ENCODE data around the gene ARHGEF26. TPM values are rescaled to one million over a fixed set of nuclear protein-coding genes. Genes with fewer than 3 reads are reported as not detected.

ARHGEF26 gene
- total RNA-seq, 1 experiment from 2014 or later = 7.2 TPM

DNA sequence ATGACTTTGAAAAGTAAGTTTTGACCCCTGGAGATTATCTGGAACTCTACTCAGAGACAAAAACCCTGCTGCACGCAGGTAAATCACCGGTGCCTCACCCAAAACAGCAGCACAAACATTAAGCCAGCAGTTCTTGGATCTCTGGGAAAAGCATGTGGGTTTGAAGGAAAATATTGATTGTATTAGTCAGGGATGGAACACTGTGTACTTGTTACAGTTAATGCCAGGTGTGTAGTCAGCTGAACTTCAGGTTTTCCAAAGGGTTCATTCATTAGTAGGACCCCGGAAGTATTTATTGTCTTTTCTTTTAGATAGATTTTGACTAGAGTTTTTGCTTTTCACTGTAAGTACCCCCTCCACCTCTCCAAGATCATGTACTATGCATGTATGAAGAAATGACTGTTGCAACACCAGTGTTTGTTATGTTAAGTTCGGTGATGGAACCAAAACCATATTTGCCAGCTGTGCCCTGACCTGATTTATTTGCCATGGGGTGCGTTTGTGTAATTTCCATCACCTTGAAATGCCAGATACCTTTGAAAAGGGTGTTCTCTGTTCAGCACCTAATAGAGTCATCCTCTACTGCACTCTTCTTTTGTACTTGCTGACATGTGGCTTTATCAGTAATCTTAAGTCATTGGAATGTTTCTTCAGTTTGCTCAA, 14.5 kb downstream of the ARHGEF26 start:
- intact Hi-C loops (cut with micrococcal nuclease) = no loop called here
- CTCF ChIA-PET = no interaction called here
- no peak for DNase-seq (ENCODE audit: low read depth, low spot score)
- Histone ChIP-seq H3K27me3 (ENCODE audit: insufficient read depth, low read length) (no peaks in the 10 kb centered on the region), H3K9me3 (ENCODE audit: control insufficient read depth in 1 of 2, insufficient read depth in 1 of 2, low read depth in 1 of 2, low read length in 2 of 2) (no peaks in the 10 kb centered on the region), H4K20me1 (ENCODE audit: insufficient read depth) (no peaks in the 10 kb centered on the region), H3K4me1 (ENCODE audit: control insufficient read depth in 1 of 2, insufficient read depth in 2 of 2, low read length in 2 of 2) (no peaks in the 10 kb centered on the region), H3K79me2 (ENCODE audit: insufficient read depth, low read length) (peaks cover 10% of the 10 kb centered on the region), H3K9me2 (ENCODE audit: insufficient read depth) (no peaks in the 10 kb centered on the region), H3K4me2 (ENCODE audit: low read length) (no peak overlapping the region), H3K4me3 (replicated peaks in 1 of 2; ENCODE audit: low read depth in 1 of 2, low read length in 2 of 2) (no peak overlapping the region), H3K27ac (ENCODE audit: low read depth, low read length) (no peak overlapping the region), H3K9ac (ENCODE audit: low read length) (no peak overlapping the region), H3K36me3 (ENCODE audit: control insufficient read depth in 1 of 2, insufficient read depth in 2 of 2, low read length in 2 of 2) (no peaks in the 10 kb centered on the region; a peak in 1 of 4 replicates), H2AFZ (ENCODE audit: low read depth, low read length, poor library complexity, severe bottlenecking) (no peak overlapping the region)
- POLR2A ChIA-PET = no interaction called here
- RAD21 ChIA-PET (ENCODE audit: low non-redundant PET in 1 of 2, low total read pairs in 2 of 2, uncharacterized antibody in 2 of 2, unreplicated experiment in 2 of 2) = no interaction called here
- no peak for TF ChIP-seq JUND (IDR thresholded peaks at IDR 0.05)
- no TSS peak for BruUV-seq (replicated peaks)
- no peak for ATAC-seq

DNA sequence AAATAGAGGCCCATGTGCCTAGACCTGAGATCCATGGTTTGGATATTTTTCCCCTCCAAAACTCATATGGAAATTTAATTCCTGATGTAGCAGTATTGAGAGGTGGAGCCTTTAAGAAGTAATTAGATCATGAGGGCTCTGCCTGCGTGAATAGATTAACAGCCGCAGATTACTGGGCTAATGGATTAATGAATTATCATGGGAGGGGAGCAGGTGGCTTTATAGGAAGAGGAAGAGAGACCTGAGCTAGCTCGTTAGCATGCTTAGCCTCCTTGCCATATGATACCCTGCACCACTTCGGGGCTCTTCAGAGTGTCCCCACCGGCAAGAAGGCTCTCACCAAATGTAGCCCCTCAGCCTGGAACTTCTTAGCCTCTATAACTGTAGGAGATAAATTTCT, 15.8 kb downstream of the ARHGEF26 start:
- H2AFZ ChIP-seq (ENCODE audit: low read depth, low read length, poor library complexity, severe bottlenecking) = no peak overlapping the region
- no peak overlapping the region for H3K27ac ChIP-seq (ENCODE audit: low read depth, low read length)
- CTCF ChIA-PET = no interaction called here
- intact Hi-C loops (cut with micrococcal nuclease) = no loop called here
- no peak overlapping the region for H3K4me2 ChIP-seq (ENCODE audit: low read length)
- DNase-seq (ENCODE audit: low read depth, low spot score) (no peak), ATAC-seq (no peak)
- H3K9me3 ChIP-seq (ENCODE audit: control insufficient read depth in 1 of 2, insufficient read depth in 1 of 2, low read depth in 1 of 2, low read length in 2 of 2) = no peaks in the 10 kb centered on the region
- H3K9me2 ChIP-seq (ENCODE audit: insufficient read depth) = no peaks in the 10 kb centered on the region
- no peak overlapping the region for H3K4me3 ChIP-seq (replicated peaks in 1 of 2; ENCODE audit: low read depth in 1 of 2, low read length in 2 of 2)
- RAD21 ChIA-PET (ENCODE audit: low non-redundant PET in 1 of 2, low total read pairs in 2 of 2, uncharacterized antibody in 2 of 2, unreplicated experiment in 2 of 2) = no interaction called here
- no peaks in the 10 kb centered on the region for H3K4me1 ChIP-seq (ENCODE audit: control insufficient read depth in 1 of 2, insufficient read depth in 2 of 2, low read length in 2 of 2)
- POLR2A ChIA-PET = no interaction called here
- H3K36me3 ChIP-seq (ENCODE audit: control insufficient read depth in 1 of 2, insufficient read depth in 2 of 2, low read length in 2 of 2) = no peaks in the 10 kb centered on the region; a peak in 1 of 4 replicates
- BruUV-seq (replicated peaks) = no TSS peak
- H3K79me2 ChIP-seq (ENCODE audit: insufficient read depth, low read length) = peaks cover 7% of the 10 kb centered on the region
- H3K27me3 ChIP-seq (ENCODE audit: insufficient read depth, low read length) = no peaks in the 10 kb centered on the region
- no peaks in the 10 kb centered on the region for H4K20me1 ChIP-seq (ENCODE audit: insufficient read depth)
- H3K9ac ChIP-seq (ENCODE audit: low read length) = no peak overlapping the region
- TF ChIP-seq YY1 (IDR thresholded peaks at IDR 0.05; ENCODE audit: extremely low read depth, insufficient replicate concordance, low read depth, low read length) (no peak), TCF7L2 (IDR thresholded peaks at IDR 0.05; ENCODE audit: borderline replicate concordance, extremely low read depth, insufficient read depth, insufficient read length) (no peak), ELF1 (IDR thresholded peaks at IDR 0.05; ENCODE audit: borderline replicate concordance, low read depth) (no peak), EGR1 (IDR thresholded peaks at IDR 0.05; ENCODE audit: low read depth) (no peak), SIN3A (IDR thresholded peaks at IDR 0.05; ENCODE audit: low read depth) (no peak), CBX3 (IDR thresholded peaks at IDR 0.05; ENCODE audit: low read depth) (no peak), EZH2 (IDR thresholded peaks at IDR 0.05) (no peak), POLR2A (IDR thresholded peaks at IDR 0.05; ENCODE audit: borderline replicate concordance, extremely low read depth, insufficient read depth, insufficient read length) (no peak), EZH2phosphoT487 (IDR thresholded peaks at IDR 0.05; ENCODE audit: borderline replicate concordance) (no peak), CEBPB (IDR thresholded peaks at IDR 0.05; ENCODE audit: low read depth) (no peak)
- TF ChIP-seq, protein P1, sequence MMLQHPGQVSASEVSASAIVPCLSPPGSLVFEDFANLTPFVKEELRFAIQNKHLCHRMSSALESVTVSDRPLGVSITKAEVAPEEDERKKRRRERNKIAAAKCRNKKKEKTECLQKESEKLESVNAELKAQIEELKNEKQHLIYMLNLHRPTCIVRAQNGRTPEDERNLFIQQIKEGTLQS (IDR thresholded peaks at IDR 0.05) = no peak
- TF ChIP-seq, protein P2, sequence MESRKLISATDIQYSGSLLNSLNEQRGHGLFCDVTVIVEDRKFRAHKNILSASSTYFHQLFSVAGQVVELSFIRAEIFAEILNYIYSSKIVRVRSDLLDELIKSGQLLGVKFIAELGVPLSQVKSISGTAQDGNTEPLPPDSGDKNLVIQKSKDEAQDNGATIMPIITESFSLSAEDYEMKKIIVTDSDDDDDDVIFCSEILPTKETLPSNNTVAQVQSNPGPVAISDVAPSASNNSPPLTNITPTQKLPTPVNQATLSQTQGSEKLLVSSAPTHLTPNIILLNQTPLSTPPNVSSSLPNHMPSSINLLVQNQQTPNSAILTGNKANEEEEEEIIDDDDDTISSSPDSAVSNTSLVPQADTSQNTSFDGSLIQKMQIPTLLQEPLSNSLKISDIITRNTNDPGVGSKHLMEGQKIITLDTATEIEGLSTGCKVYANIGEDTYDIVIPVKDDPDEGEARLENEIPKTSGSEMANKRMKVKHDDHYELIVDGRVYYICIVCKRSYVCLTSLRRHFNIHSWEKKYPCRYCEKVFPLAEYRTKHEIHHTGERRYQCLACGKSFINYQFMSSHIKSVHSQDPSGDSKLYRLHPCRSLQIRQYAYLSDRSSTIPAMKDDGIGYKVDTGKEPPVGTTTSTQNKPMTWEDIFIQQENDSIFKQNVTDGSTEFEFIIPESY (IDR thresholded peaks at IDR 0.05; ENCODE audit: extremely low read depth, insufficient replicate concordance, low read length) = no peak
- TF ChIP-seq, protein P3, sequence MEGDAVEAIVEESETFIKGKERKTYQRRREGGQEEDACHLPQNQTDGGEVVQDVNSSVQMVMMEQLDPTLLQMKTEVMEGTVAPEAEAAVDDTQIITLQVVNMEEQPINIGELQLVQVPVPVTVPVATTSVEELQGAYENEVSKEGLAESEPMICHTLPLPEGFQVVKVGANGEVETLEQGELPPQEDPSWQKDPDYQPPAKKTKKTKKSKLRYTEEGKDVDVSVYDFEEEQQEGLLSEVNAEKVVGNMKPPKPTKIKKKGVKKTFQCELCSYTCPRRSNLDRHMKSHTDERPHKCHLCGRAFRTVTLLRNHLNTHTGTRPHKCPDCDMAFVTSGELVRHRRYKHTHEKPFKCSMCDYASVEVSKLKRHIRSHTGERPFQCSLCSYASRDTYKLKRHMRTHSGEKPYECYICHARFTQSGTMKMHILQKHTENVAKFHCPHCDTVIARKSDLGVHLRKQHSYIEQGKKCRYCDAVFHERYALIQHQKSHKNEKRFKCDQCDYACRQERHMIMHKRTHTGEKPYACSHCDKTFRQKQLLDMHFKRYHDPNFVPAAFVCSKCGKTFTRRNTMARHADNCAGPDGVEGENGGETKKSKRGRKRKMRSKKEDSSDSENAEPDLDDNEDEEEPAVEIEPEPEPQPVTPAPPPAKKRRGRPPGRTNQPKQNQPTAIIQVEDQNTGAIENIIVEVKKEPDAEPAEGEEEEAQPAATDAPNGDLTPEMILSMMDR (IDR thresholded peaks at IDR 0.05 in 2 of 3, conservative IDR thresholded peaks at IDR 0.05 in 1 of 3; ENCODE audit: borderline replicate concordance in 1 of 3, insufficient read depth in 1 of 3, low read depth in 2 of 3, low read length in 2 of 3) = no peak
- TF ChIP-seq, protein P4, sequence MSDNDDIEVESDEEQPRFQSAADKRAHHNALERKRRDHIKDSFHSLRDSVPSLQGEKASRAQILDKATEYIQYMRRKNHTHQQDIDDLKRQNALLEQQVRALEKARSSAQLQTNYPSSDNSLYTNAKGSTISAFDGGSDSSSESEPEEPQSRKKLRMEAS (IDR thresholded peaks at IDR 0.05) = no peak

All from HCT116 (cell line).